HS-5 (cell line): ENCODE measurements around the gene SORCS2.

ENCODE experiments used
- DNase-seq: peaks from one replicate; pipeline ENCODE4 v3.0.0-alpha.2; 2012; ENCODE audit warnings: low read depth

SORCS2 gene

DNA sequence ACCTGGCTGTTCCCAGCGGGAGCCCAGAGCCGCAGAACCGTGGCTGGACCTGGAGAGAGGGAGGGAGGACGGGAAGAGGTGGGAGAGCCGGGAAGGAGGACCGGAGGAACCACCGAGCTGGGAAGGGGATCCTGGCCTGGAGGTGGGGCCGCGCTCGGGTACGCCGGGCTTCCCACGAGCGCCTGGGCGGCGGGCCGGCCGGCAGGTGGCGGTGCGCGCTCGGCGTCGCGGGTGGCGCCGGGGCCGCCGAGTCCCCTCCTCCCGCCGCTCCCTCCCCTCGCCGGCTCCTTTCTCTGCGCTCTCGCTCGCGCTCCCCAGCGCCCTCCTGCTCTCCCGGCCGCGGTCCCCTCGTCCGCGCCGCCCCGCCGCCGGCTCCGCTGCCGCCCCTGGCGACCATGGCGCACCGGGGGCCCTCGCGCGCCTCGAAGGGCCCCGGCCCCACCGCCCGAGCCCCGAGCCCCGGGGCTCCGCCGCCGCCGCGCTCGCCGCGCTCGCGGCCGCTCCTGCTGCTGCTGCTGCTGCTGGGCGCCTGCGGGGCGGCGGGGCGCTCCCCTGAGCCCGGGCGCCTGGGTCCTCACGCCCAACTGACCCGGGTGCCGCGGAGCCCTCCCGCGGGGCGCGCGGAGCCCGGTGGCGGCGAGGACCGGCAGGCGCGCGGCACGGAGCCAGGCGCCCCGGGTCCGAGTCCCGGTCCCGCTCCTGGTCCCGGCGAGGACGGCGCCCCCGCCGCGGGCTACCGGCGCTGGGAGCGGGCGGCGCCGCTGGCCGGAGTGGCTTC is at the start of gene SORCS2:
TSS of gene SORCS2 (plus strand) at position 287 of the 778 bp plus-strand sequence.
- DNase-seq = no peak

DNA sequence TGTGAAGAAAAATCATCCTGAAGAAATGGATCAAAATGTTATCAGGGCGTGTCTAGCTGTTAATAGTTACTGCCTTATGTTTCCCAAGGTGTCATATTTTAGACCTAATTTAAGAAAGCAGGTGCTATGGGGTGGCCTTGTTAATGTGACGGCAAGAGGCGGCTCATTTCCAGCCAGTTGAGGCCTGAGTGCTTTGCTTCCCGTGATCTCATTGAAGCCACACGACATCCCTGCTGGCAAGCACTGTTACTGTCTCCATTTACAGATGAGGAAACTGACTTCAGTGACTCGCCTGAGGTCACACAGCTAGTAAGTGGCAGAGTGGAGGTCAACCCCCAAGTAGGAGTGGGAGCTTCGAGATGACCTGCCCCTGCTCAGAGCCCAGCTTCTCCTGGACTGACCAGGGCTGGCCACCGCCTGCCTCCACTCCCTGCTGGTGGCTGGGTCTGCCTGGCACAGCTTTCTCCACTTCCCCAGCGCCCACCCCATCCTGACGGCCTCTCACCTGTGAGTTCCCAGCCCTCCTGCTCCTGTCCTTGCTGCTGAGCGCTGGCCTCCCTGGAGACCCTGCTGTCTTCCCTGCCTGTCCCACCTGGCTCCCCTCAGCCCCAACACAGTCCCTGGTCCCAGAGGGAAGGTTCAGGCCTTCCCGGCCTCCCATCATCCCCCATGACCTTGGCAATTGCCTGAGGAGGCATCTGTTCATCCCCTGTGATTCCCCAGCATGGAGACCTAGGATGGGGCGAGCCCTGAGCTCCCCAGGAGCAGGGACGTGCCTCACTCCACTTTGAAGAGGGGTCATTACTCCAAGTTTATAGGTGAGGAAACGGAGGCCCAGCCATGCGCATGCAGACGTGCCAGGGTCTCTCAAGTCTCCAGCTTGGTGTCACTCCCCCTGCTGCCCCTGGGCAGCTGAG is 47.7 kb upstream of the SORCS2 start:
- no peak for DNase-seq

DNA sequence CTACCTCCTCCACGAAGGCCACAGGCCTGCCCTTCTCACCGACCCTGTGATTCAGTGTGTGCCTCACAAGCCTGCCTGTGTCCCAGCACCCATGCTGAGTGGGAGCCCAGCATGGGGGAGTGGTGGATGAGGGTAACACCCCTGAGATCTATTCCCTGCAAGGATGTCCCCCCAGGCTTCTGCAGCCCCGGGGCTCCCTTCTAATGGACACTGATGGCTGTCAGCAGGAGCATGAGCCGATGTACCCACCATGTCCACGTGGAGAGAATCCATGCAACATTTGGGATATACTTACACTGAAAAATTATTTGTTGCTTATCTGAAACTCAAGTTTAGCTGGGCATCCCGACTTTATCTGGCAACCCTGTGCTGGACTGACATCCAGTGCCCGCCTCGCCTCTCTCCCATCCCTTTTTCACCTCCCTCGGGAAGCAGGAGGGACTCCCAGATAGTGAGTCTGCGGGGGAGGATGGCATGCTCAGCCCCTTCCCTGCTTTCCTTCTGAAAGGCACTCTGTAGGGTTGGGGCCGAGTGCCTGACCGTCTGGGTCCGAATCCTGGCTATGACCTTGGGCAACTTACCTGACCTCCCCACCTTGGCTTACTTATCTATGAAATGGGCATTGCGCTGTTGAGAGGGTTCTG is 46.9 kb upstream of the SORCS2 start:
- no peak for DNase-seq

DNA sequence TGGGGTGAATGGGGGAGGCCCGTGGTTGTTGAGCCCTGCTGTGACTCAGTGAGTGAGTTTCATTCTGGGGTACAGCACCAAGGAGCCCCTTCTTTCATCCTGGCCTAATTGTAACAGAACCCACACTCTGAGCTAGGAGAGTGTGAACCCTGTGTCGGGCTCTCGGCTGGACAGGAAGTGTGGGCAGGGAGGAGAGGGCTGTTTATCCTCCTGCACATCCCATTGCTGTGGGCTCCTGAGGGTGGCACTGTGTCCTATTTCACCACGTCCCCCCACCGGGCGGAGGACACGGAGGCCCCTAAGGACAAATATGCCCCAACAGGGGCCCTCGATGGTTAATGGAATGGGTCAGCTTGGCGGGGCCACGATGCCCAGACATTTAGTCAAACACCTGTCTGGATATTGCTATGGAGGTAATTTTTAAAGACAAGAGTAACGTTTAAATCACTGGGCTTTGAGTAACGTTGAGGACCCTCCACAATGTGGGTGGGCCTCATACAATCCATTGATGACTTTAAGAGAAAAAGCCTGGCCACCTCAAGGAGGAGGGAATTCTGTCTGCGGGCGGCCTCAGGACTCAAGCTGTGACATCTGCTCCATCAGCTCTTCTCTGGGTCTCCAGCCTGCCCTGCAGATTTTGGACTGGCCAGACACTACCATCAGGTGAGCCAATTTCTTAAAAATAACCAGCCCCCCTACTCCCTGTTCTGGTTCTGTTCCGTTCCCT is 46.1 kb upstream of the SORCS2 start:
- no peak for DNase-seq

DNA sequence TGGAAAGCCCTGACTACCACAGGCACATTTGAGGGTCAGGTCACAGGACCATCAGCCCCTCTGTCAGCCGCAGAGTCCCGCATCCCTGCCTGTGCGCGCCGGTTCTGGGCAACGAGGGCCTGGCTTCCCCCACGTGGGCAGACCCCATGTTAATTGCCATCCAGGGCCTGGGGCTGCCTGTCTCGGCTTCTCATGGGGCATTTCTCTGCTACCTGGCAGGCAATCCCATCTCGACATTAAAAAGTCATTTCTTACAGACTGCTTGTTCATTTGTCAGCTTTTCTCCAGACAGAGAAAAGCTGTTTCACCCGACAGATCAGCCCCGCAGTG is 45.6 kb upstream of the SORCS2 start:
- DNase-seq = no peak

DNA sequence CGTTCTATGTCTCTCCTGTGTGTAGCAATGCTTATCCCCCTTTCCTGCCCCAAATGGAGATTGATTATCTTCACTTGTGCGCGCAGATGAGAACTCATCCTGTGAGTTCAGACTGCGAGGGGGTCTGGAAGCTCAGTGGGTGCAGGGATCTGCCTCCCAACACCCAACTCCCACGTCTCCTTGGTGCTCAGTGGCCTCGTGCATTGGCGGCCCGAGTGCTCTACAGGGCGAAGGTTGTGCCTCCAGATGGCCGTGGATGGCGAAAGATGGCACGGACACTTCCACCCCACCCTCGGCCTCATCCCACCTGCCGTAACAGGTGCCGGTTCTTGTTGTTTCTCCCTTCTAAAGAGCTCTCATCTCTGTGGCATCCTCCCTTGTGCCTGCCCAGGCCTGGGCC is 45.1 kb upstream of the SORCS2 start:
- no peak for DNase-seq

DNA sequence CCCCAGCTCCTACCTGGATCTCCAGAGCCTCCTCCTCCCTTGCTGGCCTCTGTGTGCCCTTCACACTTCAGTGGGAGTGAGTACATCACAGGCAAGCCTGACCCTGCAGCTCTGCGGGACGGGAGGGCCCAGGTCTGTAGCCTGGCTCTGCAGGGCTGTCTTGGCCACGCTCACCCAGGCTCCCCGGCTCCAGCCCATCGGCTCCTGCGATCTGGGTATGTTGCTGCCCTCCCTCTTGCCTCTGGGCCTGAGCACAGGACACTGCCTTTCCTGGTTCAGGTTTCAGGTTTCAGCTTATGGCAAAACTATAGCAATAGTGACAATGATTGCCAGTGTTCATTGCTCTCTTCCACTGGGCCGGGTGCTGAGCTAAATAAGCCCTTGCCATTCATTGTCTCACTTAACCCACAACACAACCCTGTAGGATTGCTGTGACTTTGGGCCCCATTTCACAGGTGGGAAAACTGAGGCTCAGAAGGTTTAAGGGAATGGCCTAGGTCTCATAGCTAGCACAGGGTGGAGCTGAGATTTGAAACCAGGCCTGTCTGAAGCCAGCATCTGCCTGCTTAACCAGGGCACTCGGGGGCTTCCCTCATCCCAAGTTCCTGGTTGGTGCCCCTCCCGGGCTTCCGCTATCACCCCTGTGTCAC is 44.6 kb upstream of the SORCS2 start:
- no peak for DNase-seq

DNA sequence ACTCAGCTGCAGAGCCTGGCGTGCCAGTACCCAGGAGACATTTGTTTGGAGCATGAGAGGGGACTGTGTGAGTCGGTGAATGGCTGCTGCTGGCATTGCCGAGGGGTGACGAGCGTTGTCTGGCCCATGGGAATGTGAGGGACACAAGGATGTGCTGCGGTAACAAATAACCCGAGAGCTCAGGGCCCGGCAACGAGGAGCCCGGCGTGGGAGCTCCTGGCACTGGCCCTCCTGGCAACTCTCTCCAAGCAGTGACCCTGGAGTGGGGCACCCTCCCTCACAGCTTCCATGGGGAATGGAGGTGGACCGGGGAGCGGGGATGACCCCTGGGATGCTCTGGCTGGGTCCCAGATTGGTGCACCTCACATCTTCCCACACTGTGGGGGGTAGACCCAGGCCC is 44.0 kb upstream of the SORCS2 start:
- DNase-seq = no peak

DNA sequence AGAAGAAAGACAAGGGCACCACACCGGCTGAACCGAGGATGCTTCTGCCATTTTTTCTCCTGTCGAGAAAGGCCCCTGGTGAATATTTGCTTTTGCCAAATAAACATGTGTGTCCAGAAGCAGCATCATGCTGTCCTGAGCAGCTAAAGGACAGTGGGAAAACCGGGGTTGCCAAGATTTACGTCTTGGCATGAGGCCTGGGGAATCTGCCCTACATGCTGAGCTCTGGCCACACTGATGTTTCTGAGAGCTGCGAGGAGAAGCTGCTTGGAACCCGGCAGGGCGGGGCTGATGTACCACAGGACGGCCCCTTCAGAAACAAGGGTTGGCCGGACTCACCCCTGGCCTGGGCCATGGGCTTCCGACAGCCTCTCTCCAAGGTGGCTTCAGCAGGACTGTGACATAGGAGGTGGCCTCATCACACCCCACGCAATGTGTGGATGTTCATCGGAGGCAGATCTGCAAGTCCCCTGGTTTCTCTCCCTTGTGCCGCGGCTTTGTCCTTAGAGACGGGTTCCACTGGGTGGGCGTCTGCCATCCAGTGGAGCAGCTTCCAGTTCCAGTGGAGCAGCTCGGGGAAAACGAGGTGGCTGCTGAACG is 42.2 kb upstream of the SORCS2 start:
- DNase-seq = no peak

DNA sequence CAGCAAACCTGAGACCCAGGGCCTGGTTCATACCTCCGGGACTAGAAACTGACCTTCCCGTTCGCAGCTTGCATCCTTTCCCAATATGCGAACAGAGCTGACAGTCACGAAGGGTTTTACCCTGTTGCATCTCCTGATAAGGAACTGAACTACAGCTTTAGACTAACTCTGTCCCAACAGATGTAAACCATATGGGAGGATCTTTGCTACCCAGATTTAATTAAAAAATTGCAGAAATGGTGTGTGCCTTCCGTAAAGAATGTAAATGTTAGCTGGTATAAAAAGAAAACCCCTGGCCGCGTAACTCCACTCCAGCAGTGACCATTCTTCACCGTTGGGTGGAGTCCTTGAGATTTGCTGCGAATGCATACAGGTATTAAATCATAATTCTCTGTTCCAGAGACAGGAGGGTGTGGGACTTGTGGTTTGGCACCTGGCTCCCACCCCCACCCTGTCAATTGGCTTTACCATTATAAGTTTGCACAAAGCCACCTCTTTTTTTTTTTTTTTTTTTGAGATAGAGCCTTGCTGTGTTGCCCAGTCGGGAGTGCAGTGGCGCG is 40.6 kb upstream of the SORCS2 start:
- DNase-seq = no peak

DNA sequence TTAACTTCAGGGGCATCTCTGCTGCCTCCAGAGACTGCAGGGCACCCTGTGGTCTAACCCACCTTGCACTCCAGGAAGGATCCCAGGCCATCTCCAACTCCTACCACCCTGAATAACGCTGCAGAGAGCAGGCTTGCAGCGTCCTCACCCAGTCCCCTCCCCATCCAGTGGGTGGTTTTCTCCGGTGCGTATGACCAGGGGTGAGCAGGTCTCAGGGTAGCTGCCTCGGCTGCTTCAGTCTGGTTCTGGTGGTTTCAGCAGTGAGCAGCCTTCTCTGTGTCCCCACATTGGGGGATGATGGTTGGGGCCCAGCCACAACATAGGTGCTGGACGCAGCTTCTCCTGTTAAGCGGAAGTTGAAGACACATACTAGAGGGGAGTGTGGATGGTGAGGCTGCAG is 38.6 kb upstream of the SORCS2 start:
- no peak for DNase-seq

DNA sequence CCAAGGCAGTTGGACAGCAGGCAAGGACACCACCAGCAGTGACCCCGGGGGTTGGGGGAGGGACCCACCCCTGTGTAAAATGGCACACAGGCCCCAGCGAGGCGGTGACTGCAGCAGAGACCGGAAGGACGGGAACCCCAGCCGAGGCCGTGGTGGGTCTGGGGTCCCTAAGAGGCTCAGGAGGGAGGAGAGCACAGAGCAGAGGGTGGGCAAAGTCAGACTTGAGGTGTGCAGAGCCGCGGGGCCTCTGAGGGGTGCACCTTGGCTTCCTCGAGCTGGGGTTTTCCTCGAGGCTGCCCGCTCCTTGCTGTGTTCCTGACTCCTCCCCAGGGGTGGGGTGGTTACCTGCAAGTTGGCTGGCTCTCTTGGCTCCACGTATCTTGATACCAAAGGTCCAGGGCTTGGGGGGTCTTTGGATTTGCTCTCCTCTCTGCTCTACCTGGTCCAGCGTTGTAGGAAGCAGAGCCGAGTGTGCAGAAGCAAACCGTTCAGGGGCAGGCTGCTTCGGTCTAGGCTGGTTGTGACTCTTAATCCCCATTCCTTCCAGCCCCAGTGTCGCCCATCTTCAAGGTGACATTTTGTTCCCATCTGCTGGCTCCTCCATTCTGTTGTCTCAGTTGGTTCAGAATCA is 37.9 kb upstream of the SORCS2 start:
- DNase-seq = no peak

DNA sequence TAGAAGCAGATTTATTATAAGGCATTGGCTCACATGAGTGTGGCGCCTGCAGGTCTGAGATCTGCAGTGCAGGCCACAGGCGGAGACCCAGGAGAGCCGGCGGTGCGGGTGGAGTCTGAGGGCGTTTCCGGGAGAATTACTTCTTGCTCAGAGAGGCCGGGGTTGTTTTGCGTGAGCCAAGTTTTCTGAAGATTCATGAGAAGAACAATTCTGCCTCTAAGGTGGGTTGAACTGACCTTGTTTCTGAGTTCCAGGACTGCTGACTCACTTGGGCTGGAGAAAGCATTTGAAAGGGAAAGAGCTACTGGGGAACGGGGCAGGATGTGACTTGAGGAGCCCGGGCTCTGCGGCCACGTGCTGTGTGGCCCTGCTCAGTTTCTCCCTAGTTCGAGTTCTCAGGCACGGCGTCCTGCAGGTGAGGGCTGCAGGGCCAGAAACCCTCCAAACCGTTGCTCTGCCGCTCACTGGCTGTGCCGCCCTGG is 36.7 kb upstream of the SORCS2 start:
- DNase-seq = no peak

DNA sequence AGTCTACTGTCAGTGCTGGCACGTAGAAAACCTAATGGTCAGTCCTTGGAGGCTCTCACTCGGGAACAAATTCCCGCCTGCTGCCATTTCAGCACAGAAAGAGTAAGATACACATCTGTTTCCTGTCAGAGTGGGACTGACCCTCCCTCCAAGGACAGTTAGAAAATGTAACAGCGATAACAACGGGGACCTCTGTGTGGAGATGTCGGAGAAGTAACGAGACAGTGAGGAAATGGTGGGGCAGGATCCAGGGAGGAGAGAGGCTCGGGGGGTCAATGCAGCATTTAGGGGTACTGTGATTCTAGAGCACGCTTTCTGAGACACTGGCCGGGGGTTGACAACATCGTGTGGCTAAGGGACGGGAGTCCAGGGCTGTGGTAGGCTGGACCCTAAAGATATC is 36.0 kb upstream of the SORCS2 start:
- no peak for DNase-seq

DNA sequence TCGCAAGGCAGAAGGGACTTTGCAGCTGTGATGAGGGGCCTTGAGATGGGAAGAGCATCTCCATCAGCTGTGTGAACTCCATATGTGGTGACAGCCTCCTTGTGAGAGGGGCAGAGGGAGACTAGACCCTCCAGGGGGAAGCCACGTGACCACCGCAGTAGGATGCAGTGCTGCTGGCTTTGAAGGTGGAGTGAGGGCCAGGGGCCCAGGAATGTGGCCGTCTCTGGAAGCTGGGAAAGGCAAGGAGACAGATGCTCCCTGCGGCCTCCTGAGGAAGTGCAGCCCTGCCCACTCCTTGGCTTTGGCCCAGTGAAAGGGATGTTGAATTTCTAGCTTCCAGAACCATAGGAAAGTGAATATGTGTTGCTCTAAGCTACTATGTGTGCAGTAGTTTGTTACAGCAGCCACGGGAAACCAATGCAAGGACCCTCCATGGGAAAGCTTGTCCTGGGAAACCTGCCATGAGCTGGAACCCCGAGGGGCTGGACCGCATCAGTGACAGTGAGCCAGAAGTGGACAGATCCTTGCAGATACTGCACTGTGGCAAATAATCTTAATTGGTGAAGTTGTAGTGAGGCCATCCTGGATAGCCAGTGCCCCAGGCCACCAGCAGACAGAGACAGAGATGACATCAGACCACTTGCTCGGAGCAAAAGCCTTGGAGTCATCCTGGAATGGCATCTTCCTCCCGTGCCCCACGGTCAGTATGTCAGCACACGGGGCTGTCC is 35.4 kb upstream of the SORCS2 start:
- no peak for DNase-seq

DNA sequence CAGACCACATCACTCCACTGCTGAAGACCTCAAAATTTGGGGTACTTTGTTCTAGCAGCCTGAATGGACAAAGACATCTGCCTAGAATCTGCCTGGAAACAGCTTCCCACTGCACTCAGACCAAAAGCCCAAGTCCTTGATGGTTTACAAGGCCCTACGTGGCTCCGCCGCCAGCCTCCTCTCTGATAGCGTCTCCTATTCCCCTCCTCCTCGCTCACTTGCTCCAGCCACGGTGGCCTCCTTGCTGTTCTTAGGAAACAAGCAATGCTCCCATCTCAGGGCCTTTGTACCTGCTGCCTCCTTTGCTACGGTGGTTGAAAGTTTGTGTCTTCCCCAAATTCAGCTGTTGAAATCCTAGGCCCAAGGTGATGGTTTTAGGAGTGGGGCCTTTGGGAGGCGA is 34.7 kb upstream of the SORCS2 start:
- DNase-seq = no peak

DNA sequence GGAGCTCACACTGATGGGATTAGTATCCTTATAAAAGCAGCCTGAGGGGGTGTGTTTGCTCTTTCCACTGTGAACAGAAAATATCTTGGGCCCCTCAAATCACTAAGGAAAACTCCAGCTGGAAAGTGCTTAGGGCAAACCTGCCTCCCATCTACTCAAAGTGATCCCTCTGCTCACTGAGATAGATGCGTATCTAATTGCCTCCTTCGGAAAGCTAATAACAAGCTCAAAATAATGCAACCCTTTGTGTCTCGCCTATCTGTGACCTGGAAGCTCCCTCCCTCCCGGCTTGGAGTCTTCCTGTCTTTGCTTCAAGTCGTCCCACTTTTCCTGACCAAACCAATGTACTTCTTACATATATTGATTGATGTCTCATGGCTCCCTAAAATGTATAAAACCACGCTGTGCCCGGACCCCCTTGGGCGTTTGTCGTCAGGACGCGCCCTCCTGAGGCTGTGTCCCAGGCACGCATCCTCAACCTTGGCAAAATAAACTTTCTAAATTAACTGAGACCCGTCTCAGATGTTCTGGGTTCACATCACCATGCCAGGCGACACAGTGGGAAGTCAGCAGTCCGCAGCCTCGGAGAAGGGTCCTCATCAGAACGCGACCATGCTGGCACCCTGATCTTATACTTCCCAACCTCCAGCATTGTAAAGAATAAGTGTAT is 34.1 kb upstream of the SORCS2 start:
- no peak for DNase-seq

DNA sequence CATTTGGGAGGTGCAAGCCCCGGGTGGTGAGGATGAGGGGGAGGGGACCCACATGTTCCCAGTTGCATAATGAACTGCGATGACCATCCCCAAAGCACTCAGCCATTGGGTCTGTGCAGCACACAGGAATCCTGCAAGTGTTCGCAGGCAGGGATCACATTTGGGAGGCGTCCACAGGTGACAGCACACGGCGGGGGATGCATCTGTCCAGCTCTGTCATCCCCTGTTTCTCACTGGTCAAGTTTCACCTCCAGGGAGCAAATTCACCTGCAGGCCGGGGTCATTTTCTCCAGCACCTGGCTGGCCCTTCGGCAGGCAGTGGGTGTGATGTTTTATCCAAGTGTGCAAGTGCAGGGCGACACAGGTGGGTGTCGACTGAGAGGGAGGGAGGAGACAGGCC is 33.3 kb upstream of the SORCS2 start:
- no peak for DNase-seq

DNA sequence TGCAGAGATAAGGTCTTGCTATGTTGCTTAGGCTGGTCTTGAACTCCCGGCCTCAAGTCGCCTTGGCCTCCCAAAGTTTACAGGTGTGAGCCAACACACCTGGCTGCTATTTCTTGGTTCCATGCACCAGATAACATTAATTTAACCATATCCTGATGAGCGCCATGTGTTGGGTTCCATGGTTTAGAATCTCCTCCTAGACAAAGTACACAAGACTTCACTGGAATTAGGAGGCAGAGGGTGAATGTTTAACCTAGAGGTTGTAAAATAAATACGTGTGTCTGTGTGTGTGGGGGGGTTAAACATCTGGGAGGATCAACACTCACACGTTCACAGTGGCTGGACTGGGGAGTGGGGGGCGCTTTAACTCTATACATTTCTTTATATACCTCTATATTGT is 32.4 kb upstream of the SORCS2 start:
- no peak for DNase-seq
